Gastrocnemius medialis (tissue), 4 donors: ENCODE results near the gene TINCR. TPM values are rescaled to one million over a fixed set of nuclear protein-coding genes. Genes with fewer than 3 reads are reported as not detected.

Experiments used
- ATAC-seq, 2 donors: fragments of 150-250 bp; one replicate each; pipeline ENCODE4 v1.9.1; 2016
- DNase-seq, 2 donors: peaks; one replicate each; pipeline ENCODE4 v3.0.0-alpha.2; 2019
- H3K27ac ChIP-seq, 4 donors: fragments of 200-600 bp; sonication (generic); 1 replicate in 1 of 4; 2 replicates in 3 of 4; pipeline ENCODE4 v1.5.1; 2016 to 2018; ENCODE audit warnings: mild to moderate bottlenecking in 2 of 4, moderate library complexity in 1 of 4
- H3K27me3 ChIP-seq, 3 donors: fragments of 200-600 bp; sonication (generic) in 2 of 3; 1 replicate in 1 of 3; 2 replicates in 2 of 3; pipeline versions ENCODE4 v1.5.1 to v1.6.0; 2016 to 2019; ENCODE audit warnings: mild to moderate bottlenecking in 1 of 3, moderate library complexity in 1 of 3
- H3K36me3 ChIP-seq, 2 donors: fragments of 200-600 bp; sonication (generic) in 1 of 2; one replicate each; pipeline ENCODE4 v1.5.1; 2017 to 2018
- H3K4me1 ChIP-seq, 2 donors: fragments of 200-600 bp; sonication (generic) in 1 of 2; one replicate each; pipeline ENCODE4 v1.5.1; 2016 to 2017; ENCODE audit warnings: mild to moderate bottlenecking in 2 of 2
- H3K4me3 ChIP-seq, 4 donors: fragments of 200-600 bp; sonication (generic) in 3 of 4; 1 replicate in 1 of 4; 2 replicates in 3 of 4; pipeline ENCODE4 v1.5.1; 2016 to 2019; ENCODE audit warnings: mild to moderate bottlenecking in 2 of 4
- H3K9me3 ChIP-seq, 3 donors: fragments of 200-600 bp; sonication (generic) in 2 of 3; 1 replicate in 1 of 3; 2 replicates in 2 of 3; pipeline ENCODE4 v1.5.1; 2016 to 2019
- POLR2A ChIP-seq, 2 donors: fragments of 450-650 bp; IDR thresholded peaks; one replicate each; pipeline ENCODE4 v1.6.1; 2017; ENCODE audit warnings: antibody characterized with exemption in 2 of 2, mild to moderate bottlenecking in 2 of 2, moderate library complexity in 2 of 2
- in situ Hi-C, 4 donors: fragments of 200-750 bp; cut with MboI; loops; one replicate each; pipeline versions ENCODE4 v1.15.0 to v1.8.0; 2017; ENCODE audit warnings: low sequenced_read_pairs in 4 of 4
- intact Hi-C: fragments of 100-400 bp; cut with DNase I; formaldehyde crosslinking; loops from one replicate; pipeline ENCODE4 v1.15.1; 2023; ENCODE audit warnings: low total_unique reads
- total RNA-seq, 4 donors: library from RNA; depleted of rRNA; stranded (reverse); fragments of >200 nt; gene quantifications; one replicate each; pipeline versions ENCODE4 v1.1.0 to v1.2.3, GENCODE V29; 2016
- TF ChIP-seq, protein P1 (sequence below), 5 experiments: fragments of 450-650 bp in 3 of 5; fragments of 200-600 bp in 2 of 5; sonication (generic) in 2 of 5; IDR thresholded peaks in 4 of 5; conservative IDR thresholded peaks in 1 of 5; 1 replicate in 4 of 5; 2 replicates in 1 of 5; pipeline ENCODE4 v1.5.1; 2016 to 2019; ENCODE audit warnings: antibody characterized with exemption in 5 of 5, mild to moderate bottlenecking in 3 of 5, moderate library complexity in 3 of 5

TINCR gene
- total RNA-seq, 4 donors from 2014 or later: 0.10 TPM; not detected in 3

DNA sequence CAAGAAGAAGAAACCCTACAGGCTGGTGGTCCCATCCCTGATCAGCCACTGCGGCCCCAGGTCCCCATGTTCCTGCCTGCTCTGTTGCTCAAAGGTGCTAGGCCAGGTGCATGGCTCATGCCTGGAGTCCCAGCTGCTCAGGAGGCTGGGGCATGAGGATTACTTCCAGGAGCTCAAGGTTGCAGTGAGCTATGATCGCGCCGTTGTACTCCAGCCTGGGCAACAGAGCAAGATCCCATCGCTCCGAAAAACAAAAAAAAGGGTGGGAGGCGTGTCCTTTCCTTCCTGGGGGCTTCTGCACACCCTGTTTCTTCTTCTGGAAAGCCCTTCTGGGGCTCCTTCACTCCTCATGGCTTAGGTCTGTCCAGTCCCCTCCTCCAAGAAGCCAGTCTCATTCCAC, 11.9 kb upstream of the TINCR start:
- Histone ChIP-seq H3K27me3 (no peaks in the 10 kb centered on the region), H3K27ac (no peak overlapping the region), H3K36me3 (no peaks in the 10 kb centered on the region), H3K9me3 (no peaks in the 10 kb centered on the region), H3K4me1 (peaks cover 4 to 6% of the 10 kb centered on the region in 2 donors), H3K4me3 (no peak overlapping the region)
- ATAC-seq (no peak), DNase-seq (no peak)
- in situ Hi-C loops: loop anchor here in 1 of 4 donors (25.0 kb wide), 1 partner anchor 517 kb away; no protein-coding TSS in a partner anchor
- TF ChIP-seq POLR2A (IDR thresholded peaks at IDR 0.05): no peak
- TF ChIP-seq, protein P1, sequence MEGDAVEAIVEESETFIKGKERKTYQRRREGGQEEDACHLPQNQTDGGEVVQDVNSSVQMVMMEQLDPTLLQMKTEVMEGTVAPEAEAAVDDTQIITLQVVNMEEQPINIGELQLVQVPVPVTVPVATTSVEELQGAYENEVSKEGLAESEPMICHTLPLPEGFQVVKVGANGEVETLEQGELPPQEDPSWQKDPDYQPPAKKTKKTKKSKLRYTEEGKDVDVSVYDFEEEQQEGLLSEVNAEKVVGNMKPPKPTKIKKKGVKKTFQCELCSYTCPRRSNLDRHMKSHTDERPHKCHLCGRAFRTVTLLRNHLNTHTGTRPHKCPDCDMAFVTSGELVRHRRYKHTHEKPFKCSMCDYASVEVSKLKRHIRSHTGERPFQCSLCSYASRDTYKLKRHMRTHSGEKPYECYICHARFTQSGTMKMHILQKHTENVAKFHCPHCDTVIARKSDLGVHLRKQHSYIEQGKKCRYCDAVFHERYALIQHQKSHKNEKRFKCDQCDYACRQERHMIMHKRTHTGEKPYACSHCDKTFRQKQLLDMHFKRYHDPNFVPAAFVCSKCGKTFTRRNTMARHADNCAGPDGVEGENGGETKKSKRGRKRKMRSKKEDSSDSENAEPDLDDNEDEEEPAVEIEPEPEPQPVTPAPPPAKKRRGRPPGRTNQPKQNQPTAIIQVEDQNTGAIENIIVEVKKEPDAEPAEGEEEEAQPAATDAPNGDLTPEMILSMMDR (IDR thresholded peaks at IDR 0.05 in 4 of 5, conservative IDR thresholded peaks at IDR 0.05 in 1 of 5): no peak
- intact Hi-C loops: no loop called here

DNA sequence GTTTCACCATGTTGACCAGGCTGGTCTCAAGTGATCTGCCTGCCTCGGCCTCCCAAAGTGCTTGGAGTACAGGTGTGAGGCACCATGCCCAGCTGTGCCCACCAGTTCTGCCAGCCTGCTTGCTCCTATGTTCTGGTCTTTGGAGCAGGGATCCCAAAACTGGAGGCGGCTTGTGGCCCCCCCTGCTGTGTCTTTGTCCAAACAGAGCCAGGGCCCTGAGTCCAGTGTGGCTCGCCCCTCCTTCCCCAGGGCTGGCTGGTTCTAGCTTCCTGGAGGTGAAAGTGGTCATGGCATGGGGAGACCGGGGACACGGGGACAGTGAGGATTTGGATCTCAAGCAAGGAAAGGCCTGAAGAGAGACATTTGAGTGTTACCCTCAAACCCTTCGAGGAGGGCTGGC, 11.5 kb upstream of the TINCR start:
- no peak for TF ChIP-seq POLR2A (IDR thresholded peaks at IDR 0.05)
- TF ChIP-seq, protein P1 (IDR thresholded peaks at IDR 0.05 in 4 of 5, conservative IDR thresholded peaks at IDR 0.05 in 1 of 5): no peak
- intact Hi-C loops: no loop called here
- H3K27ac ChIP-seq: no peak overlapping the region

DNA sequence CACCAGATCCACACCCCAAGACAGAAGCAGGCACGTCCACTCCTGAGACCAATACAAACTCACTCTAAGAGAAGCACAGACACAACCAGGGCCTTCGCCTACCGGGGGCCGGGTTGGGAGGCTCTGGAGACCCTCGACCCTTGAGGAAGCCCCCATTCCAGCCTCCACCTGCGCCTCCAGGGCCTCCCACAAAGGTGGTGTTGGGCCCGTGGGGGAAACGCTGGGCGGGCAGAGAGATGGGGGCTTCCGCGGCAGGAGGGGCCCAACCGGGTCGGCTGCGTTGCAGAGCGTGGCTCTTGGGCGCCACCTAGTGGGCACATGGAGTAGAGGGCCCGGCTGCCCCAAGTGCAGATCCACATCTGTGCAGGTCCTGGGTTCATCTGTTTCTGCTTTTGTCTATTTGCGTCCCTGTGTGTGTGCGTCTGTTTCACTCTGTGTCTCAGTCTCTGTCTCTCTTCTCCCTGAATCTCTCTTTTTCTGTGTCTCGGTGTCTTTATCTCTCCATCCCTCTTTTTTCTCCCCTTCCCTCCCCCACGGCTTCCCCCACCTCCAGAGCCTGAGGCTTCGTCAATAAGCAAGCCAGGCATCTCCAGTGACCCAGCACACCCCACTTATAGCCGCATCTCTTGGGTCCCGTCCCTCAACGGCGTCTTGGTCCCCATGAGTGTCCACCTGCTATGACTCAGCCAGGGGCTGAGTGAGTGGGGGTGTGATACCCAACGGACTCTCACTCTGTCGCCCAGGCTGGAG, 10.5 kb upstream of the TINCR start:
- Histone ChIP-seq H3K36me3 (no peaks in the 10 kb centered on the region), H3K4me1 (peaks cover 4 to 6% of the 10 kb centered on the region in 2 donors), H3K27ac (no peak overlapping the region), H3K4me3 (no peak overlapping the region), H3K27me3 (no peaks in the 10 kb centered on the region), H3K9me3 (no peaks in the 10 kb centered on the region)
- DNase-seq (peak in 1 of 2 donors; percentile 31), ATAC-seq (peak; percentile 66 to 69)
- intact Hi-C loops (no loop called here), in situ Hi-C loops (loop anchor here in 1 of 4 donors (25.0 kb wide), 1 partner anchor 516 kb away; no protein-coding TSS in a partner anchor)
- TF ChIP-seq, protein P1 (IDR thresholded peaks at IDR 0.05 in 4 of 5, conservative IDR thresholded peaks at IDR 0.05 in 1 of 5): peak; percentile 85 to 99 (median 90)
- TF ChIP-seq POLR2A (IDR thresholded peaks at IDR 0.05): no peak

More for the DNA sequence above, 11.5 kb upstream of the TINCR start:
- Histone ChIP-seq H3K9me3 (no peaks in the 10 kb centered on the region), H3K4me1 (peaks cover 4 to 6% of the 10 kb centered on the region in 2 donors), H3K4me3 (no peak overlapping the region), H3K36me3 (no peaks in the 10 kb centered on the region), H3K27me3 (no peaks in the 10 kb centered on the region)
- ATAC-seq (no peak), DNase-seq (no peak)
- in situ Hi-C loops: loop anchor here in 1 of 4 donors (25.0 kb wide), 1 partner anchor 517 kb away; no protein-coding TSS in a partner anchor

DNA sequence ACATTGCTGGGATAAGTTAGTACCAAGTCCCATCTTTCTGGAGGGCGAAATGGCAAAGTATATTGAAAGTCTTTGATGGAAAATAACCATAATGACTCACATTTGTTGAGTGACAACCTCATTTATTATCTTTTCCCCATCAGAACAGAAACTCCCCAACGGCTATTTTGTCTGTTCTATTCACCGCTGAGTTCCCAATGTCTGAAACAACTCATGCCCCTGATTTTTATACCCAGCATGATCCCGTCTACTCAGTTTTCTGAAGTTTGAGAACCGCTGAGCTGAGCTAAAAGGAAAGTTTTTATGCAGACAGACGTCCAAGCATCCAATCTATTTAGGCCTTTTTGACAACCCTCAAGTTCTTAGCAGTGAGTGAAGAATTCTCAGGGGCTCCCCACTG, 7.8 kb upstream of the TINCR start:
- ATAC-seq (no peak), DNase-seq (no peak)
- no peaks in the 10 kb centered on the region for H3K36me3 ChIP-seq
- H3K4me3 ChIP-seq: no peak overlapping the region
- in situ Hi-C loops (loop anchor here in 1 of 4 donors (25.0 kb wide), 1 partner anchor 513 kb away; no protein-coding TSS in a partner anchor), intact Hi-C loops (no loop called here)
- no peak for TF ChIP-seq POLR2A (IDR thresholded peaks at IDR 0.05)
- TF ChIP-seq, protein P1 (IDR thresholded peaks at IDR 0.05 in 4 of 5, conservative IDR thresholded peaks at IDR 0.05 in 1 of 5): no peak
- peaks cover 4 to 6% of the 10 kb centered on the region in 2 donors for H3K4me1 ChIP-seq
- H3K9me3 ChIP-seq: no peaks in the 10 kb centered on the region
- no peak overlapping the region for H3K27ac ChIP-seq
- no peaks in the 10 kb centered on the region for H3K27me3 ChIP-seq
